Neutrophil (primary cell): ENCODE measurements around the gene MOGAT2.

Experiments used
- H3K27ac ChIP-seq: fragments of 200-600 bp; sonication (generic); 2 replicates; pipeline ENCODE4 v1.5.1; 2016; ENCODE audit warnings: mild to moderate bottlenecking, moderate library complexity
- H3K27me3 ChIP-seq: fragments of 200-600 bp; sonication (generic); 2 replicates; pipeline ENCODE4 v1.6.0; 2016; ENCODE audit warnings: mild to moderate bottlenecking
- H3K36me3 ChIP-seq: fragments of 200-600 bp; sonication (generic); 2 replicates; pipeline ENCODE4 v1.5.1; 2017
- H3K4me1 ChIP-seq, 2 experiments: fragments of 200-600 bp in 1 of 2; sonication (generic) in 1 of 2; 1 replicate in 1 of 2; 2 replicates in 1 of 2; pipeline versions ENCODE4 v1.5.1 to v1.6.1; 2013 to 2016; ENCODE audit warnings: low read depth in 1 of 2, low read length in 1 of 2, mild to moderate bottlenecking in 1 of 2, moderate library complexity in 1 of 2; ENCODE audit not compliant: control insufficient read depth in 1 of 2, insufficient read depth in 1 of 2
- H3K4me3 ChIP-seq, 2 experiments: fragments of 200-600 bp in 1 of 2; sonication (generic) in 1 of 2; 1 replicate in 1 of 2; 2 replicates in 1 of 2; pipeline ENCODE4 v1.5.1; 2013 to 2016; ENCODE audit warnings: low read depth in 1 of 2, low read length in 1 of 2, mild to moderate bottlenecking in 1 of 2, moderate library complexity in 1 of 2
- H3K9me3 ChIP-seq: fragments of 200-600 bp; sonication (generic); 2 replicates; pipeline ENCODE4 v1.5.1; 2016
- TF ChIP-seq, protein P1 (sequence below): fragments of 200-600 bp; sonication (generic); IDR thresholded peaks from 2 replicates; pipeline ENCODE4 v1.5.1; 2016; ENCODE audit warnings: antibody characterized with exemption

MOGAT2 gene

DNA sequence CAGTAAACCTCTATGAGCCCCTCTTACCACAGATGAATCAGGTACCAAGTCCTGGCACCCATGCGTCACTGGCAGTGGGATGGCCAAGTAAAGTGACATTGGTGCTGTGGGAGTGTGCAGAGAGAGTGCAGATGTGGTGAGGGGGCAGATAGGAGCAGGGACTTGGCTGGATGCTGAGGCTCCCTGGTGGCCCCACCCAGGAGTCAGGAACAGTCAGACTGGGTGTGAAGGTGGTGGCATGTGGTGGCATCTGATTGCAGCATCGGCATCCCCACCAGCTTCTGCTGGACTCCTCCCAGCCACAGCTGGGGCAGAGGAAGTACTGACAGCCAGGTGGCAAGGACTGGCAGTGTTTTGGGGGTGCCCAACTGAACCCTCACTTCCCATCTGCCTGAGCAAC lies 62.3 kb downstream of the MOGAT2 start:
- peaks cover 68 to 69% of the 10 kb centered on the region in 2 experiments for H3K4me1 ChIP-seq
- peak overlapping the region in 1 of 2 experiments; percentile 16 for H3K4me3 ChIP-seq
- no peaks in the 10 kb centered on the region for H3K9me3 ChIP-seq
- TF ChIP-seq, protein P1, sequence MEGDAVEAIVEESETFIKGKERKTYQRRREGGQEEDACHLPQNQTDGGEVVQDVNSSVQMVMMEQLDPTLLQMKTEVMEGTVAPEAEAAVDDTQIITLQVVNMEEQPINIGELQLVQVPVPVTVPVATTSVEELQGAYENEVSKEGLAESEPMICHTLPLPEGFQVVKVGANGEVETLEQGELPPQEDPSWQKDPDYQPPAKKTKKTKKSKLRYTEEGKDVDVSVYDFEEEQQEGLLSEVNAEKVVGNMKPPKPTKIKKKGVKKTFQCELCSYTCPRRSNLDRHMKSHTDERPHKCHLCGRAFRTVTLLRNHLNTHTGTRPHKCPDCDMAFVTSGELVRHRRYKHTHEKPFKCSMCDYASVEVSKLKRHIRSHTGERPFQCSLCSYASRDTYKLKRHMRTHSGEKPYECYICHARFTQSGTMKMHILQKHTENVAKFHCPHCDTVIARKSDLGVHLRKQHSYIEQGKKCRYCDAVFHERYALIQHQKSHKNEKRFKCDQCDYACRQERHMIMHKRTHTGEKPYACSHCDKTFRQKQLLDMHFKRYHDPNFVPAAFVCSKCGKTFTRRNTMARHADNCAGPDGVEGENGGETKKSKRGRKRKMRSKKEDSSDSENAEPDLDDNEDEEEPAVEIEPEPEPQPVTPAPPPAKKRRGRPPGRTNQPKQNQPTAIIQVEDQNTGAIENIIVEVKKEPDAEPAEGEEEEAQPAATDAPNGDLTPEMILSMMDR, result no peak
- no peaks in the 10 kb centered on the region for H3K27me3 ChIP-seq
- H3K27ac ChIP-seq, result peak overlapping the region; percentile 99
- H3K36me3 ChIP-seq, result peaks cover 53% of the 10 kb centered on the region

DNA sequence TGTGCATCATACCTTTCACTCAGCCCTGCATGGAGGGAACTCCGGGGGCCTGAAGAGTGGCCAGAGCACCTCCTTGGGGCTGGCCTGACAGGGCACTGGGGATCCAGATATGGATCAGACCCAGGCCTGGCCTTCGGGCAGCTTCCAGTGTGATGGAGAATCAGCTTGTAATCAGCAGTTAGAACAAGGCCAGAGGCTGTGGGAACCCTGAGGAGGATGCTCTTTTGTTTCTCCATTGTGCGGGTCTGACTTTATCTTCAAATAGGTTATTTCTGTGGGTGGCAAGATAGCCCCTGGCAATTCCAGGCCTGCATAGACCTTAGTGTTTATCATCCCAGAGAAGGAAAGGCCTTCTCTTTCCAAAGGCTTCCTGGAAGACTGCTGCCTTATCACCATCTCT lies 63.2 kb downstream of the MOGAT2 start:
- Histone ChIP-seq H3K4me3 (no peak overlapping the region), H3K27ac (peak overlapping the region; percentile 99), H3K27me3 (no peaks in the 10 kb centered on the region), H3K4me1 (peaks cover 61% of the 10 kb centered on the region in 2 experiments), H3K9me3 (no peaks in the 10 kb centered on the region), H3K36me3 (peaks cover 57% of the 10 kb centered on the region)
- TF ChIP-seq, protein P1, result no peak

DNA sequence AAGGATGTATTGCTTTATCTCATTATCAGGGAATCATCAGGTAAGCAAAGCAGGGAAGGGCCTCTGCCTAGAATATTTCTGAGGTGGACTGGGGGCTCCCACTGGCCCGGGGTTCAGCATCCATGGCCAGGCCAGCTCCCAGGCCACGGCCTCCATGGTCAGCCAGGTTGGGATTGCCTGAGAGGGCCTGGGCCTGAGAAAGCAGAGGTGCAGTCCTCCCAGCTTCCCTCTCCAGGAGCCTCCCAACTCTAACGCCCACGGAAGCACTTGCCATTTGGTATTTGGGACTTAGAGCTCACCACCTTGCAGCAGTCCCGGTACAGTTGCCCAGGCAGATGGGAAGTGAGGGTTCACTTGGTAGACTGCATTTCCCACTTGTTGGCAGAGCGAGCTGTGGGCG lies 63.7 kb downstream of the MOGAT2 start:
- no peak overlapping the region for H3K27ac ChIP-seq

DNA sequence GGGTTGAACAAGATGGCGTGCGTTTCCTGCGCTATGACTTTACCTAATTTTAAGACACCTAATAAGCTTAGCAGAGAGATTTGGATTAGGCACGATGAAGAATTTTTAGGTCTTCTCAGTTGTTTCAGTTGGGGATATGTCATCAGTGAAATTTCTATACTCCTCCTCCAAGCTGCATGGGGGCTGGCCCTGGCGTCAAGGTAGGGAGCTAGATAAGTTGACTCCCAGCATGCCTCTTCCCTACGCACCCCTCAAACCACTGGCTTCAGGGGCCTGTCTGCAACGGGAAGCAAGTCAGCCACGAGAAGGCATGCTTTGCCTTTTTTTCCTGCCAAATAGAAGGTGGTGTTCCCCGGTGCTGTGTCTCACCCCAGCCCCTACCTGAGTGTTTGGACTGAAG lies 64.2 kb downstream of the MOGAT2 start:
- Histone ChIP-seq H3K9me3 (no peaks in the 10 kb centered on the region), H3K36me3 (peaks cover 57% of the 10 kb centered on the region), H3K4me3 (no peak overlapping the region), H3K4me1 (peaks cover 51 to 52% of the 10 kb centered on the region in 2 experiments), H3K27ac (no peak overlapping the region), H3K27me3 (no peaks in the 10 kb centered on the region)
- TF ChIP-seq, protein P1, result no peak

More for the DNA sequence above, 63.7 kb downstream of the MOGAT2 start:
- H3K36me3 ChIP-seq, result peaks cover 57% of the 10 kb centered on the region
- TF ChIP-seq, protein P1, result no peak
- peaks cover 56 to 57% of the 10 kb centered on the region in 2 experiments for H3K4me1 ChIP-seq
- H3K27me3 ChIP-seq, result no peaks in the 10 kb centered on the region
- no peak overlapping the region for H3K4me3 ChIP-seq
- no peaks in the 10 kb centered on the region for H3K9me3 ChIP-seq
